Tibial nerve (tissue), 4 donors: ENCODE data around the gene CBY1. TPM values are rescaled to one million over a fixed set of nuclear protein-coding genes. Genes with fewer than 3 reads are reported as not detected.

Source experiments
- DNase-seq, 2 donors: peaks; one replicate each; pipeline ENCODE4 v3.0.0-alpha.2; 2019; ENCODE audit warnings: low spot score in 2 of 2
- H3K27ac ChIP-seq, 4 donors: fragments of 200-600 bp; sonication (generic) in 3 of 4; one replicate each; pipeline ENCODE4 v1.5.1; 2017 to 2019; ENCODE audit warnings: mild to moderate bottlenecking in 1 of 4
- H3K27me3 ChIP-seq, 2 donors: fragments of 200-600 bp; sonication (generic) in 1 of 2; one replicate each; pipeline versions ENCODE4 v1.5.1 to v1.6.0; 2017 to 2019
- H3K36me3 ChIP-seq, 3 donors: fragments of 200-600 bp; sonication (generic); one replicate each; pipeline ENCODE4 v1.5.1; 2018 to 2019
- H3K4me1 ChIP-seq, 4 donors: fragments of 200-600 bp; sonication (generic) in 3 of 4; one replicate each; pipeline ENCODE4 v1.5.1; 2017 to 2019
- H3K4me3 ChIP-seq, 4 donors: fragments of 200-600 bp; sonication (generic) in 3 of 4; one replicate each; pipeline ENCODE4 v1.5.1; 2017 to 2019; ENCODE audit warnings: mild to moderate bottlenecking in 1 of 4, moderate library complexity in 1 of 4
- H3K9me3 ChIP-seq, 4 donors: fragments of 200-600 bp; sonication (generic) in 3 of 4; one replicate each; pipeline ENCODE4 v1.5.1; 2017 to 2019
- CTCF ChIP-seq, 5 experiments: fragments of 200-600 bp in 3 of 5; fragments of 450-650 bp in 2 of 5; sonication (generic) in 3 of 5; IDR thresholded peaks; one replicate each; pipeline ENCODE4 v1.5.1; 2016 to 2019; ENCODE audit warnings: antibody characterized with exemption in 5 of 5, mild to moderate bottlenecking in 3 of 5, moderate library complexity in 2 of 5
- EP300 ChIP-seq, 2 donors: sonication (generic); formaldehyde crosslinking; IDR thresholded peaks; one replicate each; pipeline ENCODE4 v1.6.1; 2017; ENCODE audit warnings: antibody characterized with exemption in 2 of 2, mild to moderate bottlenecking in 1 of 2
- POLR2A ChIP-seq, 2 donors: fragments of 450-650 bp; IDR thresholded peaks; one replicate each; pipeline ENCODE4 v1.6.1; 2017; ENCODE audit warnings: antibody characterized with exemption in 2 of 2, mild to moderate bottlenecking in 2 of 2, moderate library complexity in 2 of 2
- WGBS, 2 donors: methylation state at CpG; one replicate each; pipeline ENCODE4 v1.1.5; 2018; 5-methylcytosine and 5-hydroxymethylcytosine counted together
- total RNA-seq, 4 donors: library from RNA; depleted of rRNA; stranded (reverse); fragments of >200 nt; gene quantifications; one replicate each; pipeline ENCODE4 v1.1.0, GENCODE V29; 2016

The CBY1 gene
- total RNA-seq, 4 donors from 2014 or later: 13.5 to 24.3 (median 17.8) TPM

DNA sequence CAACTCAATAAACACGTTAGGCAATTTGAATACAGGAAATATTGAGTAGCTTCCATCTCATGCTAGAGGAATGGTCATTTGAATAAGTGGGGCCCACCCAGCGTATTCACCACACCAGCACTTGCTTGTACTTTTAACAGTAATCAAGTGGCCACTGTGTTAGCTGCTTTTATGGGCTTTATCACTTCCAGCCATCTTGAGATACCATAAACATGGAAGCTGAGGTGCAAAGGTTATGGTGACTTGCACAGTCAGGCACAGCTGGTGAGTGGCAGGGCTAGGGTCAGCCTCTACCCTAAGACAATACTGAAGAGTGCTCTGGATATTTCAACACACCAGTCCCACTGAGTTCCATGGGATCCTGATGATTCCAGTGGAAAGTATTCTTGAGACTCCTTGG is 37.6 kb downstream of the CBY1 start:
- WGBS, 2 donors: 84 to 87% methylated on average over 2 of the region's 2 CpGs
- Histone ChIP-seq H3K4me1 (peaks cover 0 to 64% (median 31%) of the 10 kb centered on the region in 4 donors), H3K27me3 (no peaks in the 10 kb centered on the region), H3K4me3 (no peak overlapping the region), H3K9me3 (no peaks in the 10 kb centered on the region), H3K36me3 (peaks cover 0 to 49% (median 2%) of the 10 kb centered on the region in 3 donors), H3K27ac (peak overlapping the region in 1 of 4 donors; percentile 48)
- TF ChIP-seq EP300 (IDR thresholded peaks at IDR 0.05): no peak
- no peak for TF ChIP-seq CTCF (IDR thresholded peaks at IDR 0.05)
- no peak for TF ChIP-seq POLR2A (IDR thresholded peaks at IDR 0.05)
- no peak for DNase-seq

- H3K27ac ChIP-seq: peak overlapping the region in 1 of 4 donors; percentile 66
- H3K4me3 ChIP-seq: no peak overlapping the region
- TF ChIP-seq CTCF (IDR thresholded peaks at IDR 0.05) (no peak), EP300 (IDR thresholded peaks at IDR 0.05) (no peak), POLR2A (IDR thresholded peaks at IDR 0.05) (no peak)
- WGBS, 2 donors: 67 to 69% methylated on average over 3 of the region's 3 CpGs
- H3K4me1 ChIP-seq: peaks cover 0 to 72% (median 39%) of the 10 kb centered on the region in 4 donors
- DNase-seq: no peak
- peaks cover 0 to 40% (median 0%) of the 10 kb centered on the region in 3 donors for H3K36me3 ChIP-seq
- H3K27me3 ChIP-seq: no peaks in the 10 kb centered on the region
- H3K9me3 ChIP-seq: no peaks in the 10 kb centered on the region
Measured at GRCh38 chr22:38694940-38695339, 38.5 kb downstream of the CBY1 start.

DNA sequence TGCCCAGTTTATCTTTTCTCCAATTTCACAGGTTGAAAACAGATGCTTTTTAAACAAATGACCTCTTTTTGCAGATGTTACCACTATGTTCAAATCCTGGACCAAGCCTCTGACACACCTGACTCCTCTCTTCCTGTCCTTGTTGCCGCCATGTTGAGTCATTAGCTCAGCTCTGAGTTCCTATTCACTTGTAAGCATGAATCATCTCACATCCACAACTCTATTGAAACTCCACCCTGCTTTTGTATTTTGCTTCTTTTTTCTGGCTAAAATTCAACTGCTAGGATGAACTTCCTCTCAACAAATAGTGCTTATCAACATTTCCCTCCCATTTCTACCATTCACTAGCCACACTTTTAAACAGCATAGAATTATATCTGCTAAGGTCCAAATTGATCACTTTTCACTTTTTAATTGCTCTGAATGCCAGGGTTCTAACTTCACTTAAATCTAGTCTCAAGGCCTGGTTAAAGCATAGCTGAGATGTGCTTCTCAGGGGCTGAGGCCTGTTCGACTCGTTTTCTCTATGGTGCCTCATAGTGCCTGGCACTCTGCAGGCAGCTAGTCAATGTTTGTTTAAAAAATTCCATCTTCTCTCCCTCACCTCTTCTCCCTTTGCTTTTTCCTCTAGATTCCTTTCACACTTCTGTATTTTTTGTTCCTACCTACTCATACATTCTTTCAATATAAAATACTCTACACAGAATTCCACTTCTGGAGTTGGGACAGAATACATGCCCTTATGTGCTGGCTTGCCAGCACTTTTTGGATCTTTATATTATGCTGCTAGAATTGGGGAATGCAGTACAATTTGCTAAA is 40.4 kb downstream of the CBY1 start:
- DNase-seq: no peak
- Histone ChIP-seq H3K27me3 (no peaks in the 10 kb centered on the region), H3K27ac (peak overlapping the region in 3 of 4 donors; percentile 9 to 99 (median 90)), H3K4me3 (no peak overlapping the region), H3K36me3 (peaks cover 0 to 38% (median 0%) of the 10 kb centered on the region in 3 donors), H3K4me1 (peaks cover 0 to 70% (median 39%) of the 10 kb centered on the region in 4 donors), H3K9me3 (no peaks in the 10 kb centered on the region)
- WGBS, 2 donors: 33 to 41% methylated on average over 3 of the region's 3 CpGs
- TF ChIP-seq POLR2A (IDR thresholded peaks at IDR 0.05) (no peak), CTCF (IDR thresholded peaks at IDR 0.05) (no peak), EP300 (IDR thresholded peaks at IDR 0.05) (peak in 1 of 2 donors; percentile 56)

GRCh38 chr22:38697425-38698089 is 41.1 kb downstream of the CBY1 start:
- H3K4me1 ChIP-seq: peaks cover 0 to 71% (median 39%) of the 10 kb centered on the region in 4 donors
- H3K27ac ChIP-seq: peak overlapping the region in 3 of 4 donors; percentile 9 to 99 (median 90)

More at GRCh38 chr22:38697425-38698089, 41.1 kb downstream of the CBY1 start:
- H3K9me3 ChIP-seq: no peaks in the 10 kb centered on the region
- 61 to 69% methylated on average over 8 of the region's 8 CpGs for WGBS, 2 donors
- no peak for TF ChIP-seq CTCF (IDR thresholded peaks at IDR 0.05)
- no peak for TF ChIP-seq EP300 (IDR thresholded peaks at IDR 0.05)
- TF ChIP-seq POLR2A (IDR thresholded peaks at IDR 0.05): no peak
- H3K36me3 ChIP-seq: peaks cover 0 to 33% (median 0%) of the 10 kb centered on the region in 3 donors
- H3K27me3 ChIP-seq: no peaks in the 10 kb centered on the region
- DNase-seq: no peak
- no peak overlapping the region for H3K4me3 ChIP-seq
